Erythroblast (primary cell): ENCODE results near the gene NHSL2.

Source experiments
- GATA1 ChIP-seq: IDR thresholded peaks from 2 replicates; pipeline ENCODE4 v1.6.1; 2011; ENCODE audit warnings: low read depth, mild to moderate bottlenecking, control low read depth, low read length, moderate library complexity
- POLR2A ChIP-seq: IDR thresholded peaks from 2 replicates; pipeline ENCODE4 v1.6.1; 2011; ENCODE audit warnings: mild to moderate bottlenecking, low read length

GRCh38 chrX:71867680-71868079 lies 43.0 kb upstream of the NHSL2 start:
- TF ChIP-seq POLR2A (no peak), GATA1 (no peak)
